T-helper 1 cell (primary cell): ENCODE measurements around the gene OR2AE1.

Experiments used
- DNase-seq, 5 donors: peaks; one replicate each; pipeline ENCODE4 v3.0.0-alpha.2; 2012 to 2020

OR2AE1 gene

GRCh38 chr7:99855236-99855635 lies 21.6 kb downstream of the OR2AE1 start:
- DNase-seq: no peak

- no peak for DNase-seq
Observed at GRCh38 chr7:99848420-99849216, 28.2 kb downstream of the OR2AE1 start.

DNA sequence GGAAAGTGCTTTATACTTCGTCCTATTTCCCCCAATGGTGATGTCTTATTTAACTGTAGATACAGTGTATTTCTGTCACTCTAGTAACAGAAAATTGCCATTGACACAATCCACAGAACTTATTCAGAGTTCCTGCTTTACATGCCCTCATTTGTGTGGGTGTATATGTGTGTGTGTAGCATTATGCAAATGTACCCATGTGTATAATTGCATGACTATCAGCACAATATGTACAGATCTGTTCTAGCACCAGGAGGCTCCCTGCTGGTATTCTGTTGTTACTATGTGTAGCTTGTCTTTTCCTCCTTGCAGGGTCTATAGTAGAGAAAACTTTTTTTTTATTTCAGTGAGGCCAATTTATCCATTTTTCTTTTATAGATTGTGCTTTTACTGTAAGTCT lies 32.5 kb downstream of the OR2AE1 start:
- no peak for DNase-seq

DNA sequence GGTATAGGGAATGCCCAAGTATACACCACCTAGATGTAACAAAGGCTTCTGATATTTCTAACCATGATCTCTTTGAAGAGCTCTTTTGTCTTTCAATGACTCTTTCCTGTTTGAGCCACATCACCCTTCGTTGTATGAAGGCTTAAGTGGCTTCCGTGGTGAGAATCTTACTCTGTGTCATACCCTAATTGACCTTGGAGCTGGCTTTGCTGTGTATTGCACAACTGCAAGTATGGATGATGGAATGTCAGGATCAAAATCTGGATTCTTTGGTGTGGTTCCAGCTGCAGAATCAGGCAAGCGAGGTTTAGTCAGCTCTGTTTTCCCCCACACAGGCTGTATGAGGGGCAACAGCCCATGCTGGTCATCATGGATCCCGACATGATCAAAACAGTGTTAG lies 33.0 kb downstream of the OR2AE1 start:
- DNase-seq: no peak

- no peak for DNase-seq
Observed at GRCh38 chr7:99842926-99843325, 33.9 kb downstream of the OR2AE1 start.

- no peak for DNase-seq
Observed at GRCh38 chr7:99840136-99840869, 36.5 kb downstream of the OR2AE1 start.

GRCh38 chr7:99839287-99840021 lies 37.4 kb downstream of the OR2AE1 start:
- no peak for DNase-seq

GRCh38 chr7:99837649-99838361 lies 39.0 kb downstream of the OR2AE1 start:
- DNase-seq: no peak

DNA sequence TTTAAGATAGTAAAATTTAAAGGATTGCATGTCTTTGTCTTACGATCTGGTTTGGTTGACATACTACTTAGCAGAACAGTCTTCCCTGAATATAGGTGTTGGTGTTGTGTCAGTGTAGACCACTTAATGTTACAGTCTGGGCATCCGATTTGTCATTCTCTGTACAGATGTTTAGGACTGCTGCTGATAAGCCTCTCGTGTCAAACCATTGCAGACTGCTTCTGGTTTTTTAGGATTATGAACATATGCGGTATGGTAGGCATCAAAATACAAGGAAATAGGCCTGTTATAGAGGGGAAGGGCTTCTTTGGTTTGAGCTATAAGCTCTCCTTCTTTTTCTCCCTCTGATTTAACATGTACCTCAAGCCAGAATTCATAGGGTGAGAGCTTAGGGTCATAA lies 41.6 kb downstream of the OR2AE1 start:
- DNase-seq: no peak

GRCh38 chr7:99834382-99834781 lies 42.5 kb downstream of the OR2AE1 start:
- no peak for DNase-seq

DNA sequence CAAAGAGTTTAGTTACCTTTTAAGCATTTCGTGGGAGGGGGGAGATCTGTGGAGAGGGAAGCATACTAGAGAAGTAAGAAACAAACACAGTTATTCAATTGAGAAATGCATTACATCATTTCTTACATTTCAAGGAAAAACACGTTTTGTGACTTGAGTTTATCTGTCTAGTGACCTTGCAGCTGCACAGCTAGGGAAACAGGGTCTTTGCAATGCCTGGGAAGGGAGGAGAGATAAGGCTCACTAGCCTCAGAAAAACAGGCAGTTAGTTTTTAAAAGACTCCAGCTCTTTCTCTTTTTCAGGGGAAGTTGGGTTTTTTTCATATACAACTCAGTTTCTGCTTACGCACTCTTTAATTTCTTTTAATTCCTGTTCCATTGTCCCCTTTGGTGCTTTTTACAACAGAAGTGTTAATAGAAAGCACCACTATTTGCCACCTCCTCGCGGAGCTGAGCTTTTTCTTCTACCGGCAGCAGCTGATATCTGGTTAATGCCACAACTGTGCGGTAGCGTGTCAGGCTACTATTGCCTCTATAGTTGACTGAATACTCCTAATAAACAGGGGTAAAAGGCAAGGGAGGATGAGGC lies 43.5 kb downstream of the OR2AE1 start:
- no peak for DNase-seq

DNA sequence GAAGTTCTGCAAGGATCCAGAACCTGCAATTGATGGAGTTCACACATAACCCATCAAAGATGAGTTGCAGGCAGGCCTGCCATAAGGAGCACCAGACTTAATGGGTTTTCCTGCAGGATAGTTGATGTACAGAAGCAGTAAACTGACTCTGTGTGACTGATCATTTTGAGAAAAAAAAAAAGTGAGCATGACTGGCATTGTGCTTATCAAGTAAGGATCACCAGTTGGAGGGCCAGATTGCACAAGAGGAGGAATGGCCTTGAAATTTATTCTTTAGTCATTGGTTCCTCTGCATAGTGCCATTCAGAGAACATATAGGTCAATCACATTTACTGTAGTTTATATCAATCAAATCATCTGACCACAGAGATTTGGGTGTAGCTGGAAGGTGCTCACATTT lies 45.2 kb downstream of the OR2AE1 start:
- DNase-seq: no peak

GRCh38 chr7:99829524-99830160 lies 47.2 kb downstream of the OR2AE1 start:
- no peak for DNase-seq

- no peak for DNase-seq
Observed at GRCh38 chr7:99828811-99829210, 48.0 kb downstream of the OR2AE1 start.

- no peak for DNase-seq
Observed at GRCh38 chr7:99827040-99827778, 49.6 kb downstream of the OR2AE1 start.
